Activated CD4-positive, alpha-beta T cell treated with anti-CD3 and anti-CD28 coated beads, Interleukin-2, Interleukin-4, amounts not matched to agents 100 ng/mL and 50 ng/mL, durations not matched to agents 16 hours and 8 hours (primary cell): ENCODE data around the gene FDX2.

Experiments
- DNase-seq: peaks from one replicate; pipeline ENCODE4 v3.0.0-alpha.2; 2020; ENCODE audit warnings: low spot score

The FDX2 gene

DNA sequence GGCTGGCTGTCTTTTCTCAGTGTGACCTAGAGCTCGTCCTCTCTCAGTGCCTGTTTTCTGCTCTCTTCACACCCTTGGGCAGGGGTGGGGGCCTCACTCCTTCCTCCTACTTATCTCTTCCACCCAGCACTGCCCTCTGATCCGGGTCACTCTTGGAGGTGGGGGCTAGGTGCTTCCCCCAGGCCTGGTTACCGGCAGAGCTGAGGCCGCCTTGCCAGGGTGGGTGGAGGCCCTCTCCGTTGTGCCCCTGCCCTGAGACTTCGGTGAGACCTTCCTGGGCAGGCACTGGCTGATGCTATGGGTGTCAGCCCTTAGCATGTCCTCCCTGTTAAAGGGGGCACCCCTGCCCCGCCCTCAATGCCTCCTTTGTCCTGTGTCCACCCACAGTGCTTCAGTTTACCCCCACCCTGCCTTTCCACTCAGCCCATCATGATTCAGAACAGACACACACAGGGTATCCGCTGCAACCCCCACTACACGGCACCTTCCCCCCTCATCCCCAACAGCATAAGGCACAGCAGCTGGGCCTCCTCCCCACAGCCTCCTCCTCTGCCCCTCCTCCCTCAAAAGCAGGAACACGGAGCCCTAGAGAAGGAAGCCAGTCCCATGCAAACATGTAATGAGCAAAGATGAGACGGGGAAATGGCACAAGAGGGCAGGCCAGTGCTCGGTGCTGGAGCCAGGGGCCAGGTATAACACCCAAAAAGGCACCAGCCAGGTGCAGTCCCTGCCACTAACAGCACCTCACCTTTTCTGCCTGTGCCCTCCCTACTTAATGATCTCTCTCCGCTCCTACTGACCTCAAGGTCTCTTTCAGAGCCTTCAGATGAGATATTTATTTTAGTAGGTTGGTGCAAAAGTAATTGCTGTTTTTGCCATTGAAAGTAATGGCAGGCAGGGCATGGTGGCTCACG, 16.0 kb downstream of the FDX2 start:
- DNase-seq = no peak

DNA sequence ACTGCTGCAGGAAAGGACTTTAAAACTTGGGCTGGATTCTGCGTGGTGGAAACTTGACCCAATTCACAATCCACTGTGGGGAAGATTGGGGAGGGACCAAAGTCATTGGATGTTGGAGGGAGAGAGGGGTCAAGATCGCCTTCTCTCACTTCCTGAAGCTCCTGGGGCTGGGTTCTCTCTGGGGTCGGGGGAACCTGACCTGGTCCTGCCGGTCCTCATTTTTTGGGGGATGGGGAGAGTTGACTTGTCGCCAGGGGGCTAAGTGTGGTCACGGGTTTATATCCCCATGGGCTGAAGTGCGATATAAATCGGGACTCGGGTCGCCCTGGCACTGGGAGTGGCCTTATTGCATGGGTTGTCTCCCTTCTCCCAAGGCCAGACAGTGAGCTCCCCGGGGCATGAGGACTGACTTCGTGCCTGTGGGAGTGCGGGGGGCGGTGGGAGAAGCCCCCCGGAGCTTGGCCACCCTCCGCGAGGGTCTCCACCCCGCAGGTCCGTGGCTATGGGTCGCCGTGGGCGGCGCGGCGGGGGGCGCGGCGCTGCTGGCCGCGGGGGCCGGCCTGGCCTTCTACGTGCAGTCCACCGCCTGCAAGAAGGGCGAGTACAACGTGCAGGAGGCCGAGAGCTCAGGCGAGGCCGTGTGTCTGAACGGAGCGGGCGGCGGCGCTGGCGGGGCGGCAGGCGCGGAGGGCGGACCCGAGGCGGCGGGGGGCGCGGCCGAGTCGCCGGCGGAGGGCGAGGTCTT, 19.8 kb downstream of the FDX2 start:
- DNase-seq = no peak

DNA sequence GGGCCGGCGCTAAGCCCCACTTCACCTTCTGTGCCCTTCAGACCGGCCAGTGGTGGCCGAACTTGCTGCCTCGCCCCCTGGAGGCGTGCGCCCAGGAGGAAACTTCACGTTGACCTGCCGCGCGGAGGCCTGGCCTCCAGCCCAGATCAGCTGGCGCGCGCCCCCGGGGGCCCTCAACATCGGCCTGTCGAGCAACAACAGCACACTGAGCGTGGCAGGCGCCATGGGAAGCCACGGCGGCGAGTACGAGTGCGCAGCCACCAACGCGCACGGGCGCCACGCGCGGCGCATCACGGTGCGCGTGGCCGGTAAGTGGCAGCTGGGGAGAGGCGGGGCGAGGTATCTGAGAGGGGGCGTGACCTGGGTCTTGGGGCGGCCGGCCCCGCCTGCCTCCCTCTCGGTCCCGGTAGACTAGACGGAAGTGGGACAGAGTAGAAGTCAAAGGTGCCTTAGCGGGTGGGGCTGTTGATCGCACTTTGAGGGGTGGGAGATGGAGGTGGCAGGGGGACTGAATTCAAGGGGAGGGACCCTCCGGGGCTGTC, 20.4 kb downstream of the FDX2 start:
- no peak for DNase-seq

DNA sequence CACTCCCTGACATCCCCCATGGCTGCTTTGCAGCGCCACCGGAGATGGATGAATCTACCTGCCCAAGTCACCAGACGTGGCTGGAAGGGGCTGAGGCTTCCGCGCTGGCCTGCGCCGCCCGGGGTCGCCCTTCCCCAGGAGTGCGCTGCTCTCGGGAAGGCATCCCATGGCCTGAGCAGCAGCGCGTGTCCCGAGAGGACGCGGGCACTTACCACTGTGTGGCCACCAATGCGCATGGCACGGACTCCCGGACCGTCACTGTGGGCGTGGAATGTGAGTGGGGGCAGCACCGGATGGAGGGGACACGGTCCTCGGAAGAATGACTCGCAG, 21.5 kb downstream of the FDX2 start:
- DNase-seq = no peak

DNA sequence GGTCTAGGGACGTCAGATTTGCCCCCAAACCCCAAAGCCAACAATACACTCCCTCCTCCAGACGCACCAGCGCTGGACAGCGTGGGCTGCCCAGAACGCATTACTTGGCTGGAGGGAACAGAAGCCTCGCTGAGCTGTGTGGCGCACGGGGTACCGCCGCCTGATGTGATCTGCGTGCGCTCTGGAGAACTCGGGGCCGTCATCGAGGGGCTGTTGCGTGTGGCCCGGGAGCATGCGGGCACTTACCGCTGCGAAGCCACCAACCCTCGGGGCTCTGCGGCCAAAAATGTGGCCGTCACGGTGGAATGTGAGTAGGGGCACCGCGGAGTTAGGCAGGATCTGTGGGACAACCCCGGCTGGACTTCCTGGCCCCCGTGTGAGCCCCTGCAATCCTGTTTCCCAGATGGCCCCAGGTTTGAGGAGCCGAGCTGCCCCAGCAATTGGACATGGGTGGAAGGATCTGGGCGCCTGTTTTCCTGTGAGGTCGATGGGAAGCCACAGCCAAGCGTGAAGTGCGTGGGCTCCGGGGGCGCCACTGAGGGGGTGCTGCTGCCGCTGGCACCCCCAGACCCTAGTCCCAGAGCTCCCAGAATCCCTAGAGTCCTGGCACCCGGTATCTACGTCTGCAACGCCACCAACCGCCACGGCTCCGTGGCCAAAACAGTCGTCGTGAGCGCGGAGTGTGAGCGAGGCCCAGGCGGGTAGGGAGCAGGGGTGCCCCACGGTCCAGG, 22.0 kb downstream of the FDX2 start:
- DNase-seq = no peak

DNA sequence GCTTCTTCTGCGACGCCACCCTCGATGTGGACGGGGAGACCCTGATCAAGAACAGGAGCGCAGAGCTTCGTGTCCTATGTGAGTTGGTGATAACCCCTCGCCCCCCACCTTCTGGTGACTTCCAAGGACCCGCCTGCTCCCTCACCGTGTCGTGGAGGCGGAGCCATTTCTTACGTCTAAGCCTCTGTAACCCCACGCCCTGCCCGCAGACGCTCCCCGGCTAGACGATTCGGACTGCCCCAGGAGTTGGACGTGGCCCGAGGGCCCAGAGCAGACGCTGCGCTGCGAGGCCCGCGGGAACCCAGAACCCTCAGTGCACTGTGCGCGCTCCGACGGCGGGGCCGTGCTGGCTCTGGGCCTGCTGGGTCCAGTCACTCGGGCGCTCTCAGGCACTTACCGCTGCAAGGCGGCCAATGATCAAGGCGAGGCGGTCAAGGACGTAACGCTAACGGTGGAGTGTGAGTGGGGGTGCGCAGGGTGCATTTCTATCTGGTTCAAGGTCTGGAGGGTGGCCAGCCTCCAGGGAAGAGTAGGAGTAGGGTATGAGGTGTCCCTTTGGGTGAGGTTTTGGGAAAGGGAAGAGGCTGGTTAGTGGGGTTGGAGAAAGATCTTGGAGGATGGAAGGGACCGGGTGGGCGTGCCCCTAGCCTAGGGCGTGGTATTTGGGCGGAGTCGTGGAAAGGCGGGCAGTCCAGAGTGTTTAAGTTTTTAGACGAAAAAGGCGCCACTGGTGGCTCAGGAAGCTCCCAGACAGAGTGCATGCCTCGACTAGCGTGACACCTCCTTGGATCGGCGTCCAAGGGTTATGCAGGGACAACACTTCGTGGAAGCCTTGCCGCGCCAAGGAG, 22.8 kb downstream of the FDX2 start:
- no peak for DNase-seq

DNA sequence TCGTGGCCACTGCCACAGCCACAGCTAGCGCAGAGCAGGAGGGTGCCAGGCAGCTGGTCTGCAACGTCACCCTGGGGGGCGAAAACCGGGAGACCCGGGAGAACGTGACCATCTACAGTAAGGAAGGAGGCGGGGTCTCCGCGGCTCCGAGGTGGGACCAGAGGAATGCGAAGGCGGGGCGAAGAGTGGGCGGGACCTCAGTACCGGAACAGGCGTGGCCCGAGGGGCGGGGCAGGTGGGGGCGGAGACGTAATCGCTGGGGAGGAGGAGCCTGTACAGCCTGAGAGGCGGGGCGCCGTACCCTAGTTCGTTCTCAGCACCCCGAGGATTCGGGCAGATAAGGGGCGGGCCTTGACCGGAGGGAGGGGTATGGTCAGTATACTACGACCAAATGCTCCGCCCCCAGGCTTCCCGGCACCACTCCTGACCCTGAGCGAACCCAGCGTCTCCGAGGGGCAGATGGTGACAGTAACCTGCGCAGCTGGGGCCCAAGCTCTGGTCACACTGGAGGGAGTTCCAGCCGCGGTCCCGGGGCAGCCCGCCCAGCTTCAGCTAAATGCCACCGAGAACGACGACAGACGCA, 23.5 kb downstream of the FDX2 start:
- DNase-seq = peak; percentile 79

DNA sequence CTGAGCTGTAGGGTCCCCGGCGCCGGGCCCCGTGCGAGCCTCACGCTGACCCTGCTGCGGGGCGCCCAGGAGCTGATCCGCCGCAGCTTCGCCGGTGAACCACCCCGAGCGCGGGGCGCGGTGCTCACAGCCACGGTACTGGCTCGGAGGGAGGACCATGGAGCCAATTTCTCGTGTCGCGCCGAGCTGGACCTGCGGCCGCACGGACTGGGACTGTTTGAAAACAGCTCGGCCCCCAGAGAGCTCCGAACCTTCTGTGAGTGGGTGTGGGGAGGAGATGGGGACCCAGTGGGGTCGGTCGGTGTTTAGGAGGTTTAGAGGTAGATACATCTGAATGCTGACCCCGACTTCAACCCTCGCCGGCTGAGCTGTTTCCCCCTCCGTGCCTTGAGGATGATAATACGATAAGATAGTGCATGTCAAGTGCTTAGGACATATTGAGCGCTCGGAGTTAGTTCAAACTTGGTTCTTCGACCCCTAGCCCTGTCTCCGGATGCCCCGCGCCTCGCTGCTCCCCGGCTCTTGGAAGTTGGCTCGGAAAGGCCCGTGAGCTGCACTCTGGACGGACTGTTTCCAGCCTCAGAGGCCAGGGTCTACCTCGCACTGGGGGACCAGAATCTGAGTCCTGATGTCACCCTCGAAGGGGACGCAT, 24.1 kb downstream of the FDX2 start:
- no peak for DNase-seq

DNA sequence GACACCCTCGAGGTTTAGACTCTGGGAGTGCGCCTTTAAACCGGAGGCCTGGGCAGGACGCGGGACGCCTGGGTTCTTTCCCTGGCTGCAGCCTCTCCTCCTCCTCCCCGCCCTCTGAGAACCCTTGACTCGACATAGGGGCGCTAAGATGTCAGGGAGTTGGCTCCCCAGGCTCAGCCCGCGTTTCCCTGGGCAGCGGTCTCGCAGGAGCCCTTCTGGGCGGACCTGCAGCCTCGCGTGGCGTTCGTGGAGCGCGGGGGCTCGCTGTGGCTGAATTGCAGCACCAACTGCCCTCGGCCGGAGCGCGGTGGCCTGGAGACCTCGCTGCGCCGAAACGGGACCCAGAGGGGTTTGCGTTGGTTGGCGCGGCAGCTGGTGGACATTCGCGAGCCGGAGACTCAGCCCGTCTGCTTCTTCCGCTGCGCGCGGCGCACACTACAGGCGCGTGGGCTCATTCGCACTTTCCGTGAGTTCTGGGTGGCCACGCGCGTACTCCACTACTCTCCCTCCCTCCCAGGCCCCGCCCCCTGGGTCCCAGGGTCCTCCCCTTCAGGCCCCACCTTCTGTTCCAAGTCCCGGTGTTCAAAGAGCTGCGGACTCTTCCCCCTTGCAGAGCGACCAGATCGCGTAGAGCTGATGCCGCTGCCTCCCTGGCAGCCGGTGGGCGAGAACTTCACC, 24.8 kb downstream of the FDX2 start:
- DNase-seq = no peak

DNA sequence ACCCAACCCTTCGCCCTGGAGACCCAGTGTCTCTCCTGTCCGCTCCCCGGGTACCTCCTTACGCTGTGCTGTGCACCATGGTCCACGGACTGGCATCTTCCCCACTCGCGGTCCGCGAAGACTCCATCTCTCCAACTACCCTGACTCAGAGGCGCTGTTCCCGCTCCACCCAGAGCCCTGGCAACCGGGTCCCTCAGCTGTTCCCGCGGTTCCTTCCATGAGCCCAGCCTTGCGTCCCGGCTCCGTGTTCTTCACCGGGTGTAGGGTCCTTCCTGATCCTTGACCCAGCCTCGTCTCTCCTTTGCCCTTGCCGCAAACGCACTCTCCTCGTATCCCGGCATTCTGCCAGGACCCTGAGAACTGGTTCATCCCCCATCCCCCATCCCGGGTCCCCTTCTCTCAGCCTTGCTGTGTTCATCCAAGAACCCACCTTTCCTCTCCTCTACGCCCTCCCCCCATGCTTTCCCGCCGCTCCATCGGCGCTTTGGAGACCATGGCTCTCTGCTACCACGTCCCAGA, 25.4 kb downstream of the FDX2 start:
- no peak for DNase-seq

DNA sequence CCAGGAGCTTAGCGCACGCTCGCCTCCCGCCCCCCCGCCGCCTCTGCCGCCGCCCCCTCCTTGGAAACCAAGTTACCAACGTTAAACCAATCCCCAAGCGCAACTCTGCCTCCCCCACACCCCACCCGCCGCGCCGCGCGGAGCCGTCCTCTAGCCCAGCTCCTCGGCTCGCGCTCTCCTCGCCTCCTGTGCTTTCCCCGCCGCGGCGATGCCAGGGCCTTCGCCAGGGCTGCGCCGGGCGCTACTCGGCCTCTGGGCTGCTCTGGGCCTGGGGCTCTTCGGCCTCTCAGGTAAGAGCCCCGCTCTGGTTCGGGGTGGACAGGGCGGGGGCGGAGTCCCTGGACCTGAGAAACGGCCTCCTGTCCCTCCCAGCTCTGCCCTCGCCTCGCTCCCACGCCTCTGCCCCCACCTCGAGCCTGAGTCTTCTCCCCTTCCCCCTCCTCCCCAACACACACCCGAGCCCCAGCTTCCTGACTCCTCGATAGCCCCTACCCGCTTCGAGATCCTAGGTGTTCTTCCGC, 25.9 kb downstream of the FDX2 start, which contains the start of gene ICAM5:
ICAM5 (plus strand) TSS at position 117 of the 521 bp plus-strand sequence; CDS start at position 209, 92 bp downstream.
- no peak for DNase-seq

DNA sequence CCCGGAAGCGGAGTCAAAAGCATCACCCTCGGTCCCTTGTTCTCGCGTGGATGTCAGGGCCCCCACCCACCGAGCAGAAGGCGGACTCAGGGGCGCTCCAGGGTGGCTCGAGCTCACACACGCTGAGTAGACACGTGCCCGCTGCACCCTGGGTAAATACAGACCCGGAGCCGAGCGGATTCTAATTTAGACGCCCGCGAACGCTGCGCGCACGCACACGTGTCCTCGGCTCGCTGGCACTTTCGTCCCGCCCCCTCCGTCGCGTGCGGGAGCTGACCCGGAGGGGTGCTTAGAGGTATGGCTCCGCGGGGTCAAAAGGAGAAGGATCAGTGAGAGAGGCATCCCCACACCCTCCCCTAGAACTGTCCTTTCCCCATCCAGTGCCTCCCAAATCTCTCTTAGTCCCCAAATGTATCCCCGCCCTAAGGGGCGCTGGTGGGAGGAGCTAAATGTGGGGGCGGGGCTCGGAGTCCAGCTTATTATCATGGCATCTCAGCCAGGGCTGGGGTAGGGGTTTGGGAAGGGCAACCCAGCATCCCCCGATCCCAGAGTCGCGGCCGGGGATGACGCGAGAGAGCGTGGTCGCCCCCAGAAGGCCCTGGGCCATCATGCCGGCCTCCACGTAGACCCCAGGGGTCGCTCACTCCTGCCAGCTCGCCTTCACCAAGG, 26.5 kb downstream of the FDX2 start:
- peak; percentile 67 for DNase-seq

DNA sequence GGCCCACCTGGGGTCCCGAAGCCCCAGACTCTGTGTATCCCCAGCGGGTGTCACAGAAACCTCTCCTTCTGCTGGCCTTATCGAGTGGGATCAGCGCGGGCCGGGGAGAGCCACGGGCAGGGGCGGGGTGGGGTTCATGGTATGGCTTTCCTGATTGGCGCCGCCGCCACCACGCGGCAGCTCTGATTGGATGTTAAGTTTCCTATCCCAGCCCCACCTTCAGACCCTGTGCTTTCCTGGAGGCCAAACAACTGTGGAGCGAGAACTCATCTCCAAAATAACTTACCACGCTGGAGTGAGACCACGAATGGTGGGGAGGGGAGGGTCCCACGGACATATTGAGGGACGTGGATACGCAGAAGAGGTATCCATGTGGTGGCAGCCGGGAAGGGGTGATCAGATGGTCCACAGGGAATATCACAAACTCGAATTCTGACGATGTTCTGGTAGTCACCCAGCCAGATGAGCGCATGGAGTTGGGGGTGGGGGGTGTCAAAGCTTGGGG, 27.1 kb downstream of the FDX2 start:
- peak; percentile 50 for DNase-seq

DNA sequence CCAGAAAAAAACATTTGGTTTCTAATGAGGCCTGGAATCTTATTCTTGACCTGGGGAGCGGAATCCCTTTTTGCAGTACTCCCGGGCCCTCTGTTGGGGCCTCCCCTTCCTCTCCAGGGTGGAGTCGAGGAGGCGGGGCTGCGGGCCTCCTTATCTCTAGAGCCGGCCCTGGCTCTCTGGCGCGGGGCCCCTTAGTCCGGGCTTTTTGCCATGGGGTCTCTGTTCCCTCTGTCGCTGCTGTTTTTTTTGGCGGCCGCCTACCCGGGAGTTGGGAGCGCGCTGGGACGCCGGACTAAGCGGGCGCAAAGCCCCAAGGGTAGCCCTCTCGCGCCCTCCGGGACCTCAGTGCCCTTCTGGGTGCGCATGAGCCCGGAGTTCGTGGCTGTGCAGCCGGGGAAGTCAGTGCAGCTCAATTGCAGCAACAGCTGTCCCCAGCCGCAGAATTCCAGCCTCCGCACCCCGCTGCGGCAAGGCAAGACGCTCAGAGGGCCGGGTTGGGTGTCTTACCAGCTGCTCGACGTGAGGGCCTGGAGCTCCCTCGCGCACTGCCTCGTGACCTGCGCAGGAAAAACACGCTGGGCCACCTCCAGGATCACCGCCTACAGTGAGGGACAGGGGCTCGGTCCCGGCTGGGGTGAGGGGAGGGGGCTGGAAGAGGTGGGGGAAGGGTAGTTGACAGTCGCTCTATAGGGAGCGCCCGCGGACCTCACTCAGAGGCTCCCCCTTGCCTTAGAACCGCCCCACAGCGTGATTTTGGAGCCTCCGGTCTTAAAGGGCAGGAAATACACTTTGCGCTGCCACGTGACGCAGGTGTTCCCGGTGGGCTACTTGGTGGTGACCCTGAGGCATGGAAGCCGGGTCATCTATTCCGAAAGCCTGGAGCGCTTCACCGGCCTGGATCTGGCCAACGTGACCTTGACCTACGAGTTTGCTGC, 28.7 kb downstream of the FDX2 start, which contains the start of gene ICAM4:
ICAM4 (plus strand) TSS at position 153 of the 935 bp plus-strand sequence; CDS start at position 211, 58 bp downstream.
- no peak for DNase-seq

DNA sequence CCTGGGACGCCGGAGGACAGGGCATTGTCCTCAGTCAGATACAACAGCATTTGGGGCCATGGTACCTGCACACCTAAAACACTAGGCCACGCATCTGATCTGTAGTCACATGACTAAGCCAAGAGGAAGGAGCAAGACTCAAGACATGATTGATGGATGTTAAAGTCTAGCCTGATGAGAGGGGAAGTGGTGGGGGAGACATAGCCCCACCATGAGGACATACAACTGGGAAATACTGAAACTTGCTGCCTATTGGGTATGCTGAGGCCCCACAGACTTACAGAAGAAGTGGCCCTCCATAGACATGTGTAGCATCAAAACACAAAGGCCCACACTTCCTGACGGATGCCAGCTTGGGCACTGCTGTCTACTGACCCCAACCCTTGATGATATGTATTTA, 30.4 kb downstream of the FDX2 start:
- DNase-seq = no peak

DNA sequence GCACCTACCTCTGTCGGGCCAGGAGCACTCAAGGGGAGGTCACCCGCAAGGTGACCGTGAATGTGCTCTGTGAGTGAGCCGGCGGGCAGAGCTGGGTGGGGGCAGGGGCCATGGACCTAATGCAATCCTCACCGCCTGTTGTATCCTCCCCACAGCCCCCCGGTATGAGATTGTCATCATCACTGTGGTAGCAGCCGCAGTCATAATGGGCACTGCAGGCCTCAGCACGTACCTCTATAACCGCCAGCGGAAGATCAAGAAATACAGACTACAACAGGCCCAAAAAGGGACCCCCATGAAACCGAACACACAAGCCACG, 30.9 kb downstream of the FDX2 start:
- DNase-seq = no peak
